OCI-LY1 (cell line): ENCODE measurements around the gene NR6A1.
A peak's percentile ranks its signal among the peaks of the same experiment; 100 is the strongest.

ENCODE experiments used
- H2AFZ ChIP-seq: fragments of 200-600 bp; sonication (generic), shearing (Covaris generic); 2 replicates; pipeline ENCODE4 v1.6.0; 2014; ENCODE audit warnings: antibody characterized with exemption, mild to moderate bottlenecking, low read length
- H3F3A ChIP-seq: fragments of 200-600 bp; sonication (generic), shearing (Covaris generic); 2 replicates; pipeline ENCODE4 v1.6.0; 2014; ENCODE audit warnings: mild to moderate bottlenecking, antibody characterized with exemption, low read length, moderate library complexity; ENCODE audit not compliant: insufficient read depth
- H3K27ac ChIP-seq: fragments of 200-600 bp; sonication (generic); 2 replicates; pipeline ENCODE4 v1.5.1; 2014; ENCODE audit warnings: low read length, mixed run types, mild to moderate bottlenecking, low read depth; ENCODE audit not compliant: poor library complexity, severe bottlenecking
- H3K27me3 ChIP-seq: fragments of 200-600 bp; sonication (generic); 2 replicates; pipeline ENCODE4 v1.6.0; 2014; ENCODE audit warnings: antibody characterized with exemption, mild to moderate bottlenecking, low read length, moderate library complexity; ENCODE audit not compliant: insufficient read depth
- H3K36me3 ChIP-seq: fragments of 200-600 bp; sonication (generic); 2 replicates; pipeline ENCODE4 v1.6.1; 2014; ENCODE audit warnings: mild to moderate bottlenecking, antibody characterized with exemption, low read length, moderate library complexity, mixed read lengths; ENCODE audit not compliant: insufficient read depth
- H3K4me1 ChIP-seq: fragments of 200-600 bp; sonication (generic); 2 replicates; pipeline ENCODE4 v1.5.1; 2014; ENCODE audit warnings: mild to moderate bottlenecking, low read length, moderate library complexity; ENCODE audit not compliant: insufficient read depth, severe bottlenecking
- H3K4me2 ChIP-seq: fragments of 200-600 bp; sonication (generic), shearing (Covaris generic); 2 replicates; pipeline ENCODE4 v1.6.1; 2014; ENCODE audit warnings: low read length
- H3K4me3 ChIP-seq: fragments of 200-600 bp; sonication (generic); 2 replicates; pipeline ENCODE4 v1.5.1; 2014; ENCODE audit warnings: low read length, low read depth, mild to moderate bottlenecking, mixed read lengths; ENCODE audit not compliant: poor library complexity, severe bottlenecking
- H3K79me2 ChIP-seq: fragments of 200-600 bp; shearing (Covaris generic); 2 replicates; pipeline ENCODE4 v1.6.1; 2016; ENCODE audit warnings: mixed run types, low read length, mixed read lengths; ENCODE audit not compliant: insufficient read depth
- H3K9ac ChIP-seq: fragments of 200-600 bp; sonication (generic), shearing (Covaris generic); 2 replicates; pipeline ENCODE4 v1.6.1; 2014; ENCODE audit warnings: mild to moderate bottlenecking, low read length, mixed read lengths
- H3K9me2 ChIP-seq: fragments of 200-600 bp; sonication (generic), shearing (Covaris generic); 2 replicates; pipeline ENCODE4 v1.6.1; 2014; ENCODE audit warnings: low read depth, mild to moderate bottlenecking, low read length, mixed read lengths
- H3K9me3 ChIP-seq: fragments of 200-600 bp; shearing (Covaris generic); 2 replicates; pipeline ENCODE4 v1.6.1; 2014; ENCODE audit warnings: low read length, mixed read lengths
- H4K20me1 ChIP-seq: fragments of 200-600 bp; sonication (generic), shearing (Covaris generic); 2 replicates; pipeline ENCODE4 v1.6.0; 2016; ENCODE audit warnings: mild to moderate bottlenecking, low read length; ENCODE audit not compliant: insufficient read depth
- EZH2 ChIP-seq: fragments of 200-600 bp; sonication (generic), shearing (Covaris generic); IDR thresholded peaks from 2 replicates; pipeline ENCODE4 v1.8.0; 2017; ENCODE audit warnings: borderline replicate concordance, mixed run types, mild to moderate bottlenecking, antibody characterized with exemption, low read length, moderate library complexity, mixed read lengths
- TF ChIP-seq, protein P1 (sequence below): fragments of 200-600 bp; sonication (generic), shearing (Covaris generic); IDR thresholded peaks from 2 replicates; pipeline ENCODE4 v1.5.1; 2017; ENCODE audit warnings: mild to moderate bottlenecking, antibody characterized with exemption, low read length, moderate library complexity, mixed read lengths

The NR6A1 gene

GRCh38 chr9:124659099-124659659, 111.9 kb downstream of the NR6A1 start:
- no peaks in the 10 kb centered on the region for H3K27me3 ChIP-seq
- H3K4me1 ChIP-seq = peaks cover 47% of the 10 kb centered on the region
- no peak for TF ChIP-seq EZH2
- TF ChIP-seq, protein P1, sequence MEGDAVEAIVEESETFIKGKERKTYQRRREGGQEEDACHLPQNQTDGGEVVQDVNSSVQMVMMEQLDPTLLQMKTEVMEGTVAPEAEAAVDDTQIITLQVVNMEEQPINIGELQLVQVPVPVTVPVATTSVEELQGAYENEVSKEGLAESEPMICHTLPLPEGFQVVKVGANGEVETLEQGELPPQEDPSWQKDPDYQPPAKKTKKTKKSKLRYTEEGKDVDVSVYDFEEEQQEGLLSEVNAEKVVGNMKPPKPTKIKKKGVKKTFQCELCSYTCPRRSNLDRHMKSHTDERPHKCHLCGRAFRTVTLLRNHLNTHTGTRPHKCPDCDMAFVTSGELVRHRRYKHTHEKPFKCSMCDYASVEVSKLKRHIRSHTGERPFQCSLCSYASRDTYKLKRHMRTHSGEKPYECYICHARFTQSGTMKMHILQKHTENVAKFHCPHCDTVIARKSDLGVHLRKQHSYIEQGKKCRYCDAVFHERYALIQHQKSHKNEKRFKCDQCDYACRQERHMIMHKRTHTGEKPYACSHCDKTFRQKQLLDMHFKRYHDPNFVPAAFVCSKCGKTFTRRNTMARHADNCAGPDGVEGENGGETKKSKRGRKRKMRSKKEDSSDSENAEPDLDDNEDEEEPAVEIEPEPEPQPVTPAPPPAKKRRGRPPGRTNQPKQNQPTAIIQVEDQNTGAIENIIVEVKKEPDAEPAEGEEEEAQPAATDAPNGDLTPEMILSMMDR = no peak
- H2AFZ ChIP-seq = no peak overlapping the region
- H3K4me2 ChIP-seq = peak overlapping the region; percentile 96
- peak overlapping the region; percentile 76 for H3K4me3 ChIP-seq
- no peaks in the 10 kb centered on the region for H3K9me2 ChIP-seq
- H3K79me2 ChIP-seq = peaks cover 55% of the 10 kb centered on the region
- no peaks in the 10 kb centered on the region for H3F3A ChIP-seq
- H3K9ac ChIP-seq = peak overlapping the region; percentile 84
- no peaks in the 10 kb centered on the region for H4K20me1 ChIP-seq
- H3K27ac ChIP-seq = peak overlapping the region; percentile 87
- no peaks in the 10 kb centered on the region for H3K9me3 ChIP-seq
- H3K36me3 ChIP-seq = peaks cover 3% of the 10 kb centered on the region

GRCh38 chr9:124658165-124659017, 112.7 kb downstream of the NR6A1 start:
- H3K27ac ChIP-seq = peak overlapping the region; percentile 87
- peak overlapping the region; percentile 96 for H3K4me2 ChIP-seq

GRCh38 chr9:124657516-124657915, 113.6 kb downstream of the NR6A1 start:
- Histone ChIP-seq H2AFZ (no peak overlapping the region), H3K4me2 (peak overlapping the region; percentile 96), H3K27ac (peak overlapping the region; percentile 87)

More at GRCh38 chr9:124658165-124659017, 112.7 kb downstream of the NR6A1 start:
- Histone ChIP-seq H3K36me3 (no peaks in the 10 kb centered on the region; the same call in none of the 2 replicates), H4K20me1 (no peaks in the 10 kb centered on the region), H3K9me2 (no peaks in the 10 kb centered on the region), H3K4me3 (peak overlapping the region; percentile 76), H3K27me3 (no peaks in the 10 kb centered on the region), H3K9ac (peak overlapping the region; percentile 84), H2AFZ (no peak overlapping the region), H3K4me1 (peaks cover 44% of the 10 kb centered on the region), H3F3A (no peaks in the 10 kb centered on the region), H3K79me2 (peaks cover 47% of the 10 kb centered on the region), H3K9me3 (no peaks in the 10 kb centered on the region)
- TF ChIP-seq EZH2 = no peak
- TF ChIP-seq, protein P1 = no peak

More at GRCh38 chr9:124657516-124657915, 113.6 kb downstream of the NR6A1 start:
- no peaks in the 10 kb centered on the region for H3K9me2 ChIP-seq
- no peaks in the 10 kb centered on the region for H4K20me1 ChIP-seq
- no peak for TF ChIP-seq EZH2
- TF ChIP-seq, protein P1 = no peak
- peaks cover 35% of the 10 kb centered on the region for H3K4me1 ChIP-seq
- no peaks in the 10 kb centered on the region for H3K9me3 ChIP-seq
- H3F3A ChIP-seq = no peaks in the 10 kb centered on the region
- no peaks in the 10 kb centered on the region for H3K27me3 ChIP-seq
- H3K36me3 ChIP-seq = no peaks in the 10 kb centered on the region; the same call in none of the 2 replicates
- H3K9ac ChIP-seq = peak overlapping the region; percentile 44
- peak overlapping the region; percentile 76 for H3K4me3 ChIP-seq
- peaks cover 39% of the 10 kb centered on the region for H3K79me2 ChIP-seq
